Common myeloid progenitor, CD34-positive (primary cell): Measurements from ENCODE around the gene CLIC3.

Source experiments
- CTCF ChIA-PET: fragments of 350-600 bp; sonication (Branson Sonifier 250); formaldehyde crosslinking; loops from one replicate; lab custom pipeline; 2021; ENCODE audit warnings: antibody characterized with exemption; lab: Charles Lee
- POLR2A ChIA-PET: fragments of 350-600 bp; sonication (Branson Sonifier 250); formaldehyde crosslinking; loops from one replicate; lab custom pipeline; 2021; ENCODE audit warnings: antibody characterized with exemption; lab: Charles Lee
- DNase-seq, 3 donors: peaks; one replicate each; pipeline versions ENCODE4 v3.0.0 to v3.0.0-alpha.2; 2013
- H3K27ac ChIP-seq, 2 experiments: 1 replicate in 1 of 2; 2 replicates in 1 of 2; pipeline ENCODE4 v1.7.0; 2013; ENCODE audit warnings: inconsistent platforms in 2 of 2, low read length in 2 of 2, mild to moderate bottlenecking in 2 of 2, low read depth in 1 of 2, moderate library complexity in 1 of 2; ENCODE audit not compliant: severe bottlenecking in 2 of 2, insufficient read depth in 1 of 2, poor library complexity in 1 of 2
- H3K27me3 ChIP-seq, 5 experiments: replicated peaks in 2 of 5; 1 replicate in 3 of 5; 2 replicates in 2 of 5; pipeline versions ENCODE4 v1.6.1 to v1.7.0; 2013; ENCODE audit warnings: low read length in 4 of 5, mild to moderate bottlenecking in 2 of 5, moderate library complexity in 2 of 5, inconsistent platforms in 1 of 5; ENCODE audit not compliant: insufficient read depth in 5 of 5, control insufficient read depth in 4 of 5
- H3K36me3 ChIP-seq, 4 experiments: 1 replicate in 2 of 4; 2 replicates in 2 of 4; pipeline versions ENCODE4 v1.6.1 to v1.7.0; 2013; ENCODE audit warnings: low read length in 3 of 4, control low read depth in 1 of 4, mild to moderate bottlenecking in 1 of 4; ENCODE audit not compliant: control insufficient read depth in 4 of 4, insufficient read depth in 4 of 4
- H3K4me1 ChIP-seq, 4 experiments: 1 replicate in 3 of 4; 2 replicates in 1 of 4; pipeline versions ENCODE4 v1.6.1 to v1.7.1; 2013; ENCODE audit warnings: low read length in 3 of 4, mild to moderate bottlenecking in 3 of 4, control low read depth in 1 of 4, inconsistent platforms in 1 of 4, moderate library complexity in 1 of 4; ENCODE audit not compliant: control insufficient read depth in 4 of 4, insufficient read depth in 4 of 4; ENCODE audit errors: control extremely low read depth in 1 of 4
- H3K4me3 ChIP-seq, 7 experiments: 1 replicate in 4 of 7; 2 replicates in 3 of 7; pipeline versions ENCODE4 v1.5.1 to v1.7.0; 2013; ENCODE audit warnings: mild to moderate bottlenecking in 7 of 7, low read length in 6 of 7, moderate library complexity in 6 of 7, inconsistent platforms in 2 of 7, low read depth in 2 of 7, control low read depth in 1 of 7; ENCODE audit not compliant: insufficient read depth in 4 of 7, control insufficient read depth in 1 of 7; ENCODE audit errors: extremely low read depth in 1 of 7
- H3K9me3 ChIP-seq, 5 experiments: 1 replicate in 4 of 5; 2 replicates in 1 of 5; pipeline versions ENCODE4 v1.6.1 to v1.7.1; 2013; ENCODE audit warnings: low read length in 4 of 5, mild to moderate bottlenecking in 2 of 5, inconsistent platforms in 1 of 5, low read depth in 1 of 5, moderate library complexity in 1 of 5; ENCODE audit not compliant: control insufficient read depth in 4 of 5, insufficient read depth in 2 of 5; ENCODE audit errors: control extremely low read depth in 1 of 5
- WGBS: methylation state at CpG from one replicate; pipeline ENCODE4 v1.1.5; 2013; ENCODE audit not compliant: insufficient coverage; 5-methylcytosine and 5-hydroxymethylcytosine counted together

Gene CLIC3

GRCh38 chr9:136978073-136978864 lies 18.1 kb downstream of the CLIC3 start:
- peaks cover 0 to 17% (median 4%) of the 10 kb centered on the region in 5 experiments for H3K27me3 ChIP-seq
- H3K4me3 ChIP-seq, result peak overlapping the region in 4 of 7 experiments; percentile 19 to 64 (median 46)
- WGBS, result 1% methylated on average over 45 of the region's 78 CpGs
- DNase-seq, result peak; percentile 43 to 59 (median 55)
- no peak overlapping the region for H3K27ac ChIP-seq
- H3K4me1 ChIP-seq, result peaks cover 0 to 41% (median 36%) of the 10 kb centered on the region in 4 experiments
- ChIA-PET CTCF (interaction anchor here (1.0 to 5.7 kb wide), 3 partner anchors 9 to 57 kb away, joined by 3 to 28 read pairs (median 17); no protein-coding TSS in a partner anchor), POLR2A (interaction anchor here (1.1 kb wide), 1 partner anchor 15 kb away, joined by 3 read pairs; no protein-coding TSS in a partner anchor)
- no peaks in the 10 kb centered on the region for H3K9me3 ChIP-seq
- H3K36me3 ChIP-seq, result no peaks in the 10 kb centered on the region

- POLR2A ChIA-PET, result no interaction called here
- Histone ChIP-seq H3K4me1 (peaks cover 0 to 41% (median 36%) of the 10 kb centered on the region in 4 experiments), H3K36me3 (no peaks in the 10 kb centered on the region), H3K4me3 (peak overlapping the region in 4 of 7 experiments; percentile 19 to 64 (median 46)), H3K27ac (no peak overlapping the region), H3K9me3 (no peaks in the 10 kb centered on the region), H3K27me3 (peaks cover 0 to 11% (median 4%) of the 10 kb centered on the region in 5 experiments)
- WGBS, result 21% methylated on average over 21 of the region's 33 CpGs
- CTCF ChIA-PET, result interaction anchor here (3.2 to 5.7 kb wide), 2 partner anchors 10 to 58 kb away, joined by 17 to 28 read pairs; no protein-coding TSS in a partner anchor
- no peak for DNase-seq
Observed at GRCh38 chr9:136977649-136978072, 18.7 kb downstream of the CLIC3 start.

GRCh38 chr9:136977223-136977622 lies 19.1 kb downstream of the CLIC3 start, which contains the start of gene PTGDS:
PTGDS (plus strand) TSS chr9:136977504; CDS start chr9:136977579, 75 bp downstream.
- H3K27me3 ChIP-seq, result peaks cover 0 to 11% (median 4%) of the 10 kb centered on the region in 5 experiments
- peak within 1 kb of the TSS in 4 of 7 experiments; percentile 19 to 64 (median 46) for H3K4me3 ChIP-seq
- H3K27ac ChIP-seq, result no peak within 1 kb of the TSS
- ChIA-PET POLR2A (interaction anchor here (1.5 kb wide), 1 partner anchor 15 kb away, joined by 5 read pairs; the partner anchor contains the start of gene PAXX), CTCF (interaction anchor here (3.2 to 5.7 kb wide), 2 partner anchors 10 to 58 kb away, joined by 17 to 28 read pairs; no protein-coding TSS in a partner anchor)
- DNase-seq, result no peak
- no peaks in the 10 kb centered on the region for H3K9me3 ChIP-seq
- peaks cover 0 to 41% (median 36%) of the 10 kb centered on the region in 4 experiments for H3K4me1 ChIP-seq
- 79% methylated on average over 6 of the region's 10 CpGs for WGBS
- no peaks in the 10 kb centered on the region for H3K36me3 ChIP-seq

GRCh38 chr9:136975644-136976043 lies 20.7 kb downstream of the CLIC3 start:
- Histone ChIP-seq H3K4me3 (peak overlapping the region in 1 of 7 experiments; percentile 30), H3K27ac (no peak overlapping the region), H3K4me1 (peaks cover 0 to 41% (median 36%) of the 10 kb centered on the region in 4 experiments), H3K36me3 (no peaks in the 10 kb centered on the region), H3K9me3 (no peaks in the 10 kb centered on the region), H3K27me3 (peaks cover 0 to 11% (median 4%) of the 10 kb centered on the region in 5 experiments)
- ChIA-PET POLR2A (interaction anchor here (1.0 to 1.5 kb wide), 3 partner anchors 16 to 59 kb away, joined by 4 to 7 read pairs (median 5); partner anchors contain the start of gene PAXX), CTCF (interaction anchor here (1.0 to 5.7 kb wide), 15 partner anchors 10 to 77 kb away, joined by 3 to 28 read pairs (median 6); partner anchors contain the start of genes CLIC3 and PAXX)
- peak; percentile 82 to 95 (median 93) for DNase-seq
- 4% methylated on average over 14 of the region's 14 CpGs for WGBS

- ChIA-PET POLR2A (interaction anchor here (1.0 to 1.4 kb wide), 2 partner anchors 54 to 60 kb away, joined by 4 to 7 read pairs; no protein-coding TSS in a partner anchor), CTCF (interaction anchor here (0.7 to 5.7 kb wide), 14 partner anchors 9 to 72 kb away, joined by 3 to 28 read pairs (median 6); partner anchors contain the start of genes CLIC3 and PAXX)
- no peak overlapping the region for H3K27ac ChIP-seq
- H3K4me3 ChIP-seq, result peak overlapping the region in 1 of 7 experiments; percentile 30
- 37% methylated on average over 14 of the region's 15 CpGs for WGBS
- peak in 1 of 3 donors; percentile 28 for DNase-seq
- H3K36me3 ChIP-seq, result no peaks in the 10 kb centered on the region
- peaks cover 0 to 11% (median 4%) of the 10 kb centered on the region in 5 experiments for H3K27me3 ChIP-seq
- no peaks in the 10 kb centered on the region for H3K9me3 ChIP-seq
- peaks cover 0 to 43% (median 38%) of the 10 kb centered on the region in 4 experiments for H3K4me1 ChIP-seq
Observed at GRCh38 chr9:136974817-136975535, 21.4 kb downstream of the CLIC3 start.
